ENCODE measurements around the gene ARHGAP25. TPM values are rescaled to one million over a fixed set of nuclear protein-coding genes. Genes with fewer than 3 reads are reported as not detected.

Gene ARHGAP25
- total RNA-seq, 1 donor from 2014 or later, result 5.8 TPM

GRCh38 chr2:68772109-68772508 is 37.5 kb downstream of the ARHGAP25 start:
- Mint-ChIP-seq H3K27me3 (ENCODE audit: insufficient read depth, low read depth) (no peaks in the 10 kb centered on the region), H3K9me3 (no peaks in the 10 kb centered on the region), H3K36me3 (no peaks in the 10 kb centered on the region), H3K4me3 (no peak overlapping the region), H3K27ac (no peak overlapping the region), H3K4me1 (no peaks in the 10 kb centered on the region)
- Histone ChIP-seq H2AFZ (replicated peaks) (no peak overlapping the region), H4K20me1 (ENCODE audit: low read depth) (no peaks in the 10 kb centered on the region), H3K27me3 (no peaks in the 10 kb centered on the region), H3K4me3 (no peak overlapping the region), H3K27ac (no peak overlapping the region), H3K4me1 (no peaks in the 10 kb centered on the region), H3K9ac (no peak overlapping the region), H3K4me2 (no peak overlapping the region), H3K9me3 (ENCODE audit: low read depth) (no peaks in the 10 kb centered on the region), H3K79me2 (ENCODE audit: low read depth) (no peaks in the 10 kb centered on the region), H3F3A (ENCODE audit: low read depth) (no peaks in the 10 kb centered on the region), H3K36me3 (no peaks in the 10 kb centered on the region)
- TF ChIP-seq EZH2phosphoT487 (IDR thresholded peaks at IDR 0.05) (no peak), CTCF (IDR thresholded peaks at IDR 0.05) (no peak), EZH2 (IDR thresholded peaks at IDR 0.05) (no peak)
- no peak for DNase-seq (ENCODE audit: low spot score)

GRCh38 chr2:68774569-68775271 is 40.1 kb downstream of the ARHGAP25 start:
- H3K79me2 ChIP-seq (ENCODE audit: low read depth), result no peaks in the 10 kb centered on the region
- Mint-ChIP-seq H3K27me3 (ENCODE audit: insufficient read depth, low read depth) (no peaks in the 10 kb centered on the region), H3K27ac (no peak overlapping the region), H3K4me3 (no peak overlapping the region), H3K9me3 (no peaks in the 10 kb centered on the region), H3K4me1 (no peaks in the 10 kb centered on the region), H3K36me3 (no peaks in the 10 kb centered on the region)
- no peak for DNase-seq (ENCODE audit: low spot score)
- H3K4me2 ChIP-seq, result no peak overlapping the region
- H3K27me3 ChIP-seq, result no peaks in the 10 kb centered on the region
- H3K9ac ChIP-seq, result no peak overlapping the region
- H3K27ac ChIP-seq, result no peak overlapping the region
- H2AFZ ChIP-seq (replicated peaks), result no peak overlapping the region
- no peaks in the 10 kb centered on the region for H3K4me1 ChIP-seq
- H4K20me1 ChIP-seq (ENCODE audit: low read depth), result no peaks in the 10 kb centered on the region
- H3K36me3 ChIP-seq, result no peaks in the 10 kb centered on the region
- TF ChIP-seq EZH2phosphoT487 (IDR thresholded peaks at IDR 0.05) (no peak), EZH2 (IDR thresholded peaks at IDR 0.05) (no peak), CTCF (IDR thresholded peaks at IDR 0.05) (no peak)
- no peaks in the 10 kb centered on the region for H3K9me3 ChIP-seq (ENCODE audit: low read depth)
- no peaks in the 10 kb centered on the region for H3F3A ChIP-seq (ENCODE audit: low read depth)
- H3K4me3 ChIP-seq, result no peak overlapping the region

GRCh38 chr2:68775272-68775842 is 40.7 kb downstream of the ARHGAP25 start:
- Mint-ChIP-seq H3K27ac (no peak overlapping the region), H3K27me3 (ENCODE audit: insufficient read depth, low read depth) (no peaks in the 10 kb centered on the region), H3K4me3 (no peak overlapping the region), H3K9me3 (no peaks in the 10 kb centered on the region), H3K4me1 (no peaks in the 10 kb centered on the region), H3K36me3 (no peaks in the 10 kb centered on the region)
- H2AFZ ChIP-seq (replicated peaks), result no peak overlapping the region
- no peaks in the 10 kb centered on the region for H3F3A ChIP-seq (ENCODE audit: low read depth)
- no peak for DNase-seq (ENCODE audit: low spot score)
- no peak overlapping the region for H3K9ac ChIP-seq
- H3K27ac ChIP-seq, result no peak overlapping the region
- H3K4me1 ChIP-seq, result no peaks in the 10 kb centered on the region
- TF ChIP-seq CTCF (IDR thresholded peaks at IDR 0.05), result no peak
- no peak for TF ChIP-seq EZH2 (IDR thresholded peaks at IDR 0.05)
- no peaks in the 10 kb centered on the region for H3K9me3 ChIP-seq (ENCODE audit: low read depth)
- H3K27me3 ChIP-seq, result no peaks in the 10 kb centered on the region
- H3K4me3 ChIP-seq, result no peak overlapping the region
- H3K4me2 ChIP-seq, result no peak overlapping the region
- no peaks in the 10 kb centered on the region for H3K36me3 ChIP-seq
- H4K20me1 ChIP-seq (ENCODE audit: low read depth), result no peaks in the 10 kb centered on the region
- H3K79me2 ChIP-seq (ENCODE audit: low read depth), result no peaks in the 10 kb centered on the region
